Epithelial cell of proximal tubule (primary cell): Measurements from ENCODE around the gene LOXL3. TPM values are rescaled to one million over a fixed set of nuclear protein-coding genes. Genes with fewer than 3 reads are reported as not detected.

Experiments used
- DNase-seq: peaks from one replicate; pipeline ENCODE4 v3.0.0-alpha.2; 2011; ENCODE audit warnings: low read depth
- H3K4me3 ChIP-seq: 2 replicates; pipeline ENCODE4 v1.5.1; 2011; ENCODE audit warnings: low read depth, mild to moderate bottlenecking, low read length
- CTCF ChIP-seq: conservative IDR thresholded peaks from 2 replicates; pipeline ENCODE4 v1.5.1; 2012; ENCODE audit warnings: low read depth, mild to moderate bottlenecking, low read length
- total RNA-seq: library from RNA; depleted of rRNA; stranded (reverse); fragments of >200 nt; gene quantifications from 2 replicates; pipeline ENCODE4 v1.2.3, GENCODE V29; 2015

Gene LOXL3
- total RNA-seq, 1 donor from 2014 or later = 5.9 TPM

DNA sequence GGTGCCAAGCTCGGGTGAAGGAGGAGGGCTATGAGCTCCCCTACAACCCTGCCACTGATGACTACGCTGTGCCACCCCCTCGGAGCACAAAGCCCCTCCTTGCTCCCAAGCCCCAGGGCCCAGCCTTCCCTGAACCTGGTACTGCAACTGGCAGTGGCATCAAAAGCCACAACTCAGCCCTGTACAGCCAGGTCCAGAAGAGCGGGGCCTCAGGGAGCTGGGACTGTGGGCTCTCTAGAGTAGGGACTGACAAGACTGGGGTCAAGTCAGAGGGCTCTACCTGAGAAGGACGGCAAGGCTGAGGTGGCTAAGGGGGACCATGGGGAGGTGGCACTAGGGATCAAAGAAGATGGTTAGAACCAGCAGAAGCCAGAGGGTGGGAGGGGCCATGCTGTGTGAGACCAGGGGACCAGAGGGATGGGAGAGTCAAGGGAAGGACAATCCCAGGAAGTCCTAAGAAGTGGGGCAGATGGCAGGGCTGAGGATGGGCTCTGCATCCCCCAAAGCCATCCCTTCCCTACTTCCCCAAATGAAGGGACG is 3.2 kb upstream of the LOXL3 start:
- TF ChIP-seq CTCF = no peak
- H3K4me3 ChIP-seq = no peak overlapping the region
- DNase-seq = no peak

GRCh38 chr2:74556159-74556558 is 2.4 kb upstream of the LOXL3 start:
- H3K4me3 ChIP-seq = no peak overlapping the region
- no peak for DNase-seq
- no peak for TF ChIP-seq CTCF

GRCh38 chr2:74555610-74556103 is 1.9 kb upstream of the LOXL3 start:
- DNase-seq = no peak
- H3K4me3 ChIP-seq = peak overlapping the region; percentile 76
- TF ChIP-seq CTCF = no peak

- DNase-seq = no peak
- H3K4me3 ChIP-seq = peak overlapping the region; percentile 76
- no peak for TF ChIP-seq CTCF
Observed at GRCh38 chr2:74554820-74555531, 1.2 kb upstream of the LOXL3 start.

DNA sequence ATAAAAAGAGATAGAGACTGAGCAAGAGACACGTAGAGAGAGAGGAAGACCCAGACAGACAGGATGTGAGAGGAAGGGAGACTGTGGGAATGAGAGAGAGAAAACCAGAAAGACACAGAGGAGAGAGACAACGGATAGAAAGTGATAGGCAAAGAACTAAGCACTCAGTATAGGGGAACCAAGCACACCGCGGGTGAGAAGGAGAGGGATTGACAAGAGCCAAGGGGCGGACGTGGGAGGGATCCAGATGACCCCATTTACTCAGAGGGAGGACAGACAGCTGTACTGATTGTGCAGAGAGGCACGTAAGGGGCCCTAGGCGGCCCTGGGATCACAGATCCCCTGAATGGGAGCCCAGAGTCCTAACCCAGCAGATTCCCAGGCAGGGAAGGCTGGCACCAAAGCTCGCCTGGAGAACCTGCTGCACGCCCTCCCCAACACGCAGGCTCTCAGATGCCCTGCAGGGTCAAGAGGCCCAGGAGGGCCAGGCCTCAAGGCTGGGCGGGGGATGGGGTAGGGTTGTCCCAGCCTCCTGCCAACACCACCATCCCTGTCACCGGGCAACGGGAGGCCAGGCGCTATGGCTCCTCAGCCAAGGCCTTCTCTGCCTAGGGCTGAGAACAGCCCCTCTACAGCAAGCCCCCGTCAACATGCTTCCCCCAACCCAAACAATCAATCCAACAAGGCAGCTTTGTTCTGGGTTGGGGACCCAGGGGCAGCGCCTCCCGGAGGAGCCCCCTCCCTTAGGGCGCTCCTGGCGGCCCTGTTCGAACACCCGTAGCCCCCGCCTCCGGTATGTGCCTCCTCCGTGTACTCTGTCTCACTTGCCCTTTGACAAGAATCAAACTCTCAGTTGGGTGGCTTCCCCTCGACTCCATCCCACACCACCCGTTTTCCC is 579 bp downstream of the LOXL3 start:
- TF ChIP-seq CTCF = no peak
- DNase-seq = no peak
- peak overlapping the region; percentile 76 for H3K4me3 ChIP-seq

GRCh38 chr2:74551942-74552913 is 1.5 kb downstream of the LOXL3 start:
- no peak overlapping the region for H3K4me3 ChIP-seq
- no peak for DNase-seq

More at GRCh38 chr2:74551942-74552913, 1.5 kb downstream of the LOXL3 start:
- no peak for TF ChIP-seq CTCF
